Amygdala (tissue), 56 donors: Measurements from ENCODE around the gene ZNF311.
"Not testable (repeated sequence)": the region's sequence is repeated elsewhere in the genome, so short reads cannot be mapped to it uniquely, and the experiment has no call there.

Source experiments
- DNase-seq, 56 donors: peaks; one replicate each; lab custom pipeline; 2025; lab: John Stamatoyannopoulos, UW

The ZNF311 gene

GRCh38 chr6:28983838-28984237, 21.3 kb downstream of the ZNF311 start:
- DNase-seq = no peak

- peak in 9 of 56 donors; percentile 1 to 37 (median 18) for DNase-seq
Measured at GRCh38 chr6:28982476-28983266, 22.4 kb downstream of the ZNF311 start.

GRCh38 chr6:28981833-28982475, 23.2 kb downstream of the ZNF311 start:
- peak in 51 of 56 donors; percentile 11 to 84 (median 54) for DNase-seq

- DNase-seq = peak in 39 of 56 donors; percentile 8 to 71 (median 30)
Measured at GRCh38 chr6:28981431-28981832, 23.7 kb downstream of the ZNF311 start.

GRCh38 chr6:28980852-28981430, 24.2 kb downstream of the ZNF311 start:
- DNase-seq = peak in 13 of 56 donors; percentile 6 to 46 (median 24)

- peak in 4 of 56 donors; percentile 7 to 14 (median 9) for DNase-seq
Measured at GRCh38 chr6:28980137-28980851, 24.8 kb downstream of the ZNF311 start.

GRCh38 chr6:28979679-28980078, 25.4 kb downstream of the ZNF311 start:
- no peak for DNase-seq

GRCh38 chr6:28978959-28979561, 26.1 kb downstream of the ZNF311 start:
- DNase-seq = no peak

GRCh38 chr6:28978133-28978491, 27.0 kb downstream of the ZNF311 start:
- no peak for DNase-seq

GRCh38 chr6:28977341-28978132, 27.6 kb downstream of the ZNF311 start:
- DNase-seq = peak in 6 of 56 donors; percentile 4 to 17 (median 6)

GRCh38 chr6:28976677-28977076, 28.4 kb downstream of the ZNF311 start:
- DNase-seq = no peak

GRCh38 chr6:28974505-28974904, 30.6 kb downstream of the ZNF311 start:
- no peak for DNase-seq

GRCh38 chr6:28970056-28970455, 35.1 kb downstream of the ZNF311 start:
- DNase-seq = not testable (repeated sequence)

- no peak for DNase-seq
Measured at GRCh38 chr6:28969129-28969528, 36.0 kb downstream of the ZNF311 start.

- DNase-seq = no peak
Measured at GRCh38 chr6:28968476-28968875, 36.6 kb downstream of the ZNF311 start.

- DNase-seq = no peak
Measured at GRCh38 chr6:28965706-28966105, 39.4 kb downstream of the ZNF311 start.

GRCh38 chr6:28960846-28961500, 44.1 kb downstream of the ZNF311 start:
- DNase-seq = peak in 1 of 56 donors; percentile 1

GRCh38 chr6:28958561-28959243, 46.4 kb downstream of the ZNF311 start:
- DNase-seq = not testable (repeated sequence)
